ENCODE measurements around the gene MPG.

GRCh38 chr16:36336-36984, 41.6 kb upstream of the MPG start:
- TF ChIP-seq EP300 (IDR thresholded peaks at IDR 0.05; ENCODE audit: low read depth) (no peak), POLR2AphosphoS5 (IDR thresholded peaks at IDR 0.05) (no peak), CTCF (IDR thresholded peaks at IDR 0.05) (no peak), POLR2A (IDR thresholded peaks at IDR 0.05) (no peak)
